GM23338 (cell line): ENCODE measurements around the gene USP50.

Experiments
- CREB1 ChIP-seq: fragments of 250-450 bp; sonication (Bioruptor Pico); IDR thresholded peaks from 2 replicates; pipeline ENCODE4 v1.5.0; 2020; ENCODE audit warnings: low read depth, mild to moderate bottlenecking, moderate library complexity
- CTCF ChIP-seq, 2 experiments: fragments of 200-600 bp in 1 of 2; sonication (generic) in 1 of 2; conservative IDR thresholded peaks; 2 replicates each; pipeline versions ENCODE4 v1.5.1 to v1.6.1; 2016 to 2017; ENCODE audit warnings: antibody characterized with exemption in 2 of 2, low read depth in 2 of 2, mild to moderate bottlenecking in 2 of 2, moderate library complexity in 1 of 2
- EZH2 ChIP-seq: fragments of 200-600 bp; sonication (generic); IDR thresholded peaks from one replicate; pipeline ENCODE4 v1.8.0; 2017; ENCODE audit warnings: antibody characterized with exemption, mild to moderate bottlenecking, low read depth; ENCODE audit not compliant: unreplicated experiment
- EZH2phosphoT487 ChIP-seq: fragments of 200-600 bp; sonication (generic); IDR thresholded peaks from one replicate; pipeline ENCODE4 v1.8.1; 2018; ENCODE audit warnings: antibody characterized with exemption; ENCODE audit not compliant: unreplicated experiment
- JUNB ChIP-seq: IDR thresholded peaks from one replicate; pipeline ENCODE4 v1.6.1; 2016; ENCODE audit warnings: antibody characterized with exemption; ENCODE audit not compliant: unreplicated experiment
- NANOG ChIP-seq: IDR thresholded peaks from 2 replicates; pipeline ENCODE4 v1.6.1; 2016; ENCODE audit warnings: antibody characterized with exemption, borderline replicate concordance
- POLR2AphosphoS5 ChIP-seq: IDR thresholded peaks from 2 replicates; pipeline ENCODE4 v1.6.1; 2016; ENCODE audit warnings: antibody characterized with exemption, low read depth
- REST ChIP-seq: IDR thresholded peaks from one replicate; pipeline ENCODE4 v1.6.1; 2018; ENCODE audit warnings: antibody characterized with exemption; ENCODE audit not compliant: unreplicated experiment
- ZNF114 ChIP-seq: fragments of 250-450 bp; sonication (Bioruptor Pico); IDR thresholded peaks from 2 replicates; pipeline ENCODE4 v1.5.0; 2020; ENCODE audit warnings: mild to moderate bottlenecking, moderate library complexity
- TF ChIP-seq, protein P1 (sequence below): fragments of 250-450 bp; sonication (Bioruptor Pico); IDR thresholded peaks from 2 replicates; pipeline ENCODE4 v1.5.0; 2020; ENCODE audit warnings: mild to moderate bottlenecking, moderate library complexity
- TF ChIP-seq, protein P2 (sequence below): IDR thresholded peaks from 2 replicates; pipeline ENCODE4 v1.6.1; 2016; ENCODE audit warnings: antibody characterized with exemption

DNA sequence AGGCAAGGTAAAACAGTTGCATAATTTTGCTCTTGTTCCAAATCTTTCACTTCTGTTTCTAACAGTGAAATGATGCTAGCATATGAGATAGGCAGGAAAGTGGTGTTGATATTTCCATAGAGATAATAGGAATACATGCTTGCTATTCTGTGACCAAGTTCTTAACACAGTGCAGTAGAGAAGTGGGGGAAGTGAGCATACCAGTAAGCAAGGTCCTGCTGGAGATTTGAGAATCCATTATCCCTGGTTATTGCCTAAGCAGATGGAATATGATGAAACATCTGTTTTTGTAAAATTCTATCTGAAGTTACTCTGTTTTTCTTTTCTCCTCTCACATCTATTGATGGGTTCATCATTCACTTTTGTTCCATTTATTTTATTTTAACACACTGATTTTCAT, 93.5 kb downstream of the USP50 start:
- no peak for TF ChIP-seq CTCF (conservative IDR thresholded peaks at IDR 0.05; ENCODE audit: low read depth in 2 of 2)
- no peak for TF ChIP-seq POLR2AphosphoS5
- TF ChIP-seq EZH2, result no peak
- no peak for TF ChIP-seq JUNB
- TF ChIP-seq, protein P1, sequence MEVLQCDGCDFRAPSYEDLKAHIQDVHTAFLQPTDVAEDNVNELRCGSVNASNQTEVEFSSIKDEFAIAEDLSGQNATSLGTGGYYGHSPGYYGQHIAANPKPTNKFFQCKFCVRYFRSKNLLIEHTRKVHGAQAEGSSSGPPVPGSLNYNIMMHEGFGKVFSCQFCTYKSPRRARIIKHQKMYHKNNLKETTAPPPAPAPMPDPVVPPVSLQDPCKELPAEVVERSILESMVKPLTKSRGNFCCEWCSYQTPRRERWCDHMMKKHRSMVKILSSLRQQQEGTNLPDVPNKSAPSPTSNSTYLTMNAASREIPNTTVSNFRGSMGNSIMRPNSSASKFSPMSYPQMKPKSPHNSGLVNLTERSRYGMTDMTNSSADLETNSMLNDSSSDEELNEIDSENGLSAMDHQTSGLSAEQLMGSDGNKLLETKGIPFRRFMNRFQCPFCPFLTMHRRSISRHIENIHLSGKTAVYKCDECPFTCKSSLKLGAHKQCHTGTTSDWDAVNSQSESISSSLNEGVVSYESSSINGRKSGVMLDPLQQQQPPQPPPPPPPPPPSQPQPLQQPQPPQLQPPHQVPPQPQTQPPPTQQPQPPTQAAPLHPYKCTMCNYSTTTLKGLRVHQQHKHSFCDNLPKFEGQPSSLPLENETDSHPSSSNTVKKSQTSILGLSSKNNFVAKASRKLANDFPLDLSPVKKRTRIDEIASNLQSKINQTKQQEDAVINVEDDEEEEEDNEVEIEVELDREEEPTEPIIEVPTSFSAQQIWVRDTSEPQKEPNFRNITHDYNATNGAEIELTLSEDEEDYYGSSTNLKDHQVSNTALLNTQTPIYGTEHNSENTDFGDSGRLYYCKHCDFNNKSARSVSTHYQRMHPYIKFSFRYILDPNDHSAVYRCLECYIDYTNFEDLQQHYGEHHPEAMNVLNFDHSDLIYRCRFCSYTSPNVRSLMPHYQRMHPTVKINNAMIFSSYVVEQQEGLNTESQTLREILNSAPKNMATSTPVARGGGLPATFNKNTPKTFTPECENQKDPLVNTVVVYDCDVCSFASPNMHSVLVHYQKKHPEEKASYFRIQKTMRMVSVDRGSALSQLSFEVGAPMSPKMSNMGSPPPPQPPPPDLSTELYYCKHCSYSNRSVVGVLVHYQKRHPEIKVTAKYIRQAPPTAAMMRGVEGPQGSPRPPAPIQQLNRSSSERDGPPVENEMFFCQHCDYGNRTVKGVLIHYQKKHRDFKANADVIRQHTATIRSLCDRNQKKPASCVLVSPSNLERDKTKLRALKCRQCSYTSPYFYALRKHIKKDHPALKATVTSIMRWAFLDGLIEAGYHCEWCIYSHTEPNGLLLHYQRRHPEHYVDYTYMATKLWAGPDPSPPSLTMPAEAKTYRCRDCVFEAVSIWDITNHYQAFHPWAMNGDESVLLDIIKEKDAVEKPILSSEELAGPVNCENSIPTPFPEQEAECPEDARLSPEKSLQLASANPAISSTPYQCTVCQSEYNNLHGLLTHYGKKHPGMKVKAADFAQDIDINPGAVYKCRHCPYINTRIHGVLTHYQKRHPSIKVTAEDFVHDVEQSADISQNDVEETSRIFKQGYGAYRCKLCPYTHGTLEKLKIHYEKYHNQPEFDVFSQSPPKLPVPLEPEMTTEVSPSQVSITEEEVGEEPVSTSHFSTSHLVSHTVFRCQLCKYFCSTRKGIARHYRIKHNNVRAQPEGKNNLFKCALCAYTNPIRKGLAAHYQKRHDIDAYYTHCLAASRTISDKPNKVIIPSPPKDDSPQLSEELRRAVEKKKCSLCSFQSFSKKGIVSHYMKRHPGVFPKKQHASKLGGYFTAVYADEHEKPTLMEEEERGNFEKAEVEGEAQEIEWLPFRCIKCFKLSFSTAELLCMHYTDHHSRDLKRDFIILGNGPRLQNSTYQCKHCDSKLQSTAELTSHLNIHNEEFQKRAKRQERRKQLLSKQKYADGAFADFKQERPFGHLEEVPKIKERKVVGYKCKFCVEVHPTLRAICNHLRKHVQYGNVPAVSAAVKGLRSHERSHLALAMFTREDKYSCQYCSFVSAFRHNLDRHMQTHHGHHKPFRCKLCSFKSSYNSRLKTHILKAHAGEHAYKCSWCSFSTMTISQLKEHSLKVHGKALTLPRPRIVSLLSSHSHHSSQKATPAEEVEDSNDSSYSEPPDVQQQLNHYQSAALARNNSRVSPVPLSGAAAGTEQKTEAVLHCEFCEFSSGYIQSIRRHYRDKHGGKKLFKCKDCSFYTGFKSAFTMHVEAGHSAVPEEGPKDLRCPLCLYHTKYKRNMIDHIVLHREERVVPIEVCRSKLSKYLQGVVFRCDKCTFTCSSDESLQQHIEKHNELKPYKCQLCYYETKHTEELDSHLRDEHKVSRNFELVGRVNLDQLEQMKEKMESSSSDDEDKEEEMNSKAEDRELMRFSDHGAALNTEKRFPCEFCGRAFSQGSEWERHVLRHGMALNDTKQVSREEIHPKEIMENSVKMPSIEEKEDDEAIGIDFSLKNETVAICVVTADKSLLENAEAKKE (CRISPR knock-in tag), result no peak
- TF ChIP-seq ZNF114, result no peak
- TF ChIP-seq REST, result no peak
- TF ChIP-seq NANOG, result no peak
- TF ChIP-seq, protein P2, sequence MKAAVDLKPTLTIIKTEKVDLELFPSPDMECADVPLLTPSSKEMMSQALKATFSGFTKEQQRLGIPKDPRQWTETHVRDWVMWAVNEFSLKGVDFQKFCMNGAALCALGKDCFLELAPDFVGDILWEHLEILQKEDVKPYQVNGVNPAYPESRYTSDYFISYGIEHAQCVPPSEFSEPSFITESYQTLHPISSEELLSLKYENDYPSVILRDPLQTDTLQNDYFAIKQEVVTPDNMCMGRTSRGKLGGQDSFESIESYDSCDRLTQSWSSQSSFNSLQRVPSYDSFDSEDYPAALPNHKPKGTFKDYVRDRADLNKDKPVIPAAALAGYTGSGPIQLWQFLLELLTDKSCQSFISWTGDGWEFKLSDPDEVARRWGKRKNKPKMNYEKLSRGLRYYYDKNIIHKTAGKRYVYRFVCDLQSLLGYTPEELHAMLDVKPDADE, result no peak
- no peak for TF ChIP-seq CREB1
- TF ChIP-seq EZH2phosphoT487, result no peak
